ENCODE measurements around the gene SYNE4.
"Not testable (repeated sequence)": the region's sequence is repeated elsewhere in the genome, so short reads cannot be mapped to it uniquely, and the experiment has no call there.

Gene SYNE4

DNA sequence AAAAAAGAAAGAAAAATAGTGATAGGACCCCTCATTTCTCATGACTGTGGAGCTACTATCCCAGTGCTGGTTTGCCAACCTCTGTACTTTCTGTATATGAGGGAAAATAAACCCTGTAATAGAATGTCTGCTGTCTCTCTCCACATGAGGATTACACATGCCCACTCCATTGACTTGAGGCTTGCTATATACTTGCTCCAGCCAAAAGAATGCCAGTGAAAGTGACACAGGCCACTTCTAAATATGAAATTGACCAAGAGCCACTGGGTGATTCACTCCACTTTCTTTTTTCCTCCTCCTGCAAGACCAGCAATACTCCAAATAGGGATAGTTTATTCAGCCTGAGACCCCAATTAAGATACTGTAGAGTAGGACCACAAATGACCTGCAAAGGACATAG lies 39.2 kb upstream of the SYNE4 start:
- DNase-seq (ENCODE audit: extremely low read depth, low read depth): no peak
- no peak for TF ChIP-seq CTCF (IDR thresholded peaks at IDR 0.05; ENCODE audit: low read depth, low read length, missing control alignments)
- no peak overlapping the region for H3K4me3 ChIP-seq (replicated peaks; ENCODE audit: low read depth, low read length)

- H3K4me3 ChIP-seq (replicated peaks; ENCODE audit: low read depth, low read length): no peak overlapping the region
- TF ChIP-seq CTCF (IDR thresholded peaks at IDR 0.05; ENCODE audit: low read depth, low read length, missing control alignments): no peak
- no peak for DNase-seq (ENCODE audit: extremely low read depth, low read depth)
Observed at GRCh38 chr19:36046443-36047050, 37.9 kb upstream of the SYNE4 start.

- TF ChIP-seq CTCF (IDR thresholded peaks at IDR 0.05; ENCODE audit: low read depth, low read length, missing control alignments): no peak
- no peak for DNase-seq (ENCODE audit: extremely low read depth, low read depth)
- H3K4me3 ChIP-seq (replicated peaks; ENCODE audit: low read depth, low read length): no peak overlapping the region
Observed at GRCh38 chr19:36043952-36044351, 35.3 kb upstream of the SYNE4 start.

DNA sequence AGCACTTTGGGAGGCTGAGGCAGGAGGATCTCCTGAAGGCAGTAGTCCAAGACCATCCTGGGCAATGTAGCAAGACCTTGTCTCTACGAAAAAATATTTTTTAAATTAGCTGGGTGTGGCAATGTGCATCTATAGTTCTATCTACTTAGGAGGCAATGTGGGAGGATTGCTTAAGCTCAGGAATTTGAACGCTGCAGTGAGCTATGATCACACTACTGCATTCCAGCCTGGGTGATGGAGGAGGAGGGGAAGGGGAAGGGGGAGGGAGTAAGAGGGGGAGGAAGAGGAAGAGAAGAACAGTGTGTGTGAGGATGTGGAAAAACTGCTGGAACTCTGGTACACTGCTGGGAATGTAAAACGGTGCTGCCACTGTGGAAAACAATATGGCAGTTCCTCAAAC lies 33.2 kb upstream of the SYNE4 start:
- H3K4me3 ChIP-seq (replicated peaks; ENCODE audit: low read depth, low read length): no peak overlapping the region
- TF ChIP-seq CTCF (IDR thresholded peaks at IDR 0.05; ENCODE audit: low read depth, low read length, missing control alignments): no peak
- DNase-seq (ENCODE audit: extremely low read depth, low read depth): peak; percentile 38

GRCh38 chr19:36041092-36041491 lies 32.5 kb upstream of the SYNE4 start:
- not testable (repeated sequence) for DNase-seq (ENCODE audit: extremely low read depth, low read depth); H3K4me3 ChIP-seq (replicated peaks; ENCODE audit: low read depth, low read length)

DNA sequence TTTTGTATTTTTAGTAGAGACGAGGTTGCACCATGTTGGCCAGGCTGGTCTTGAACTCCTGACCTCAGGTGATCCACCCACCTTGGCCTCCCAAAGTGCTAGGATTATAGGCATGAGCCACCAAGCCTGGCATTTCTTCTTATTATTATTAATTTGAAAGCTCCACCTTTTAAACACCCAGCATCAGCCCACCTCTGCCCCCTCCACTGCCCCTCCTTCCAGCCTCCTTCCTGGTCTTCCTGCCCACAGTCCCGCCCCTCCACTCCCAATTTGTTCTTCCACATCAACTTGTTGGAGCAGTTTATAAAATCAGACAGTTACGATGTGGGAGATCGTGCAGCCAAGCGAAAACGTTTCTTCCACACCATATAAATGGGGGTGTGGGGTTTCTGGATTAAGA lies 31.9 kb upstream of the SYNE4 start:
- DNase-seq (ENCODE audit: extremely low read depth, low read depth): no peak
- no peak for TF ChIP-seq CTCF (IDR thresholded peaks at IDR 0.05; ENCODE audit: low read depth, low read length, missing control alignments)
- no peak overlapping the region for H3K4me3 ChIP-seq (replicated peaks; ENCODE audit: low read depth, low read length)

DNA sequence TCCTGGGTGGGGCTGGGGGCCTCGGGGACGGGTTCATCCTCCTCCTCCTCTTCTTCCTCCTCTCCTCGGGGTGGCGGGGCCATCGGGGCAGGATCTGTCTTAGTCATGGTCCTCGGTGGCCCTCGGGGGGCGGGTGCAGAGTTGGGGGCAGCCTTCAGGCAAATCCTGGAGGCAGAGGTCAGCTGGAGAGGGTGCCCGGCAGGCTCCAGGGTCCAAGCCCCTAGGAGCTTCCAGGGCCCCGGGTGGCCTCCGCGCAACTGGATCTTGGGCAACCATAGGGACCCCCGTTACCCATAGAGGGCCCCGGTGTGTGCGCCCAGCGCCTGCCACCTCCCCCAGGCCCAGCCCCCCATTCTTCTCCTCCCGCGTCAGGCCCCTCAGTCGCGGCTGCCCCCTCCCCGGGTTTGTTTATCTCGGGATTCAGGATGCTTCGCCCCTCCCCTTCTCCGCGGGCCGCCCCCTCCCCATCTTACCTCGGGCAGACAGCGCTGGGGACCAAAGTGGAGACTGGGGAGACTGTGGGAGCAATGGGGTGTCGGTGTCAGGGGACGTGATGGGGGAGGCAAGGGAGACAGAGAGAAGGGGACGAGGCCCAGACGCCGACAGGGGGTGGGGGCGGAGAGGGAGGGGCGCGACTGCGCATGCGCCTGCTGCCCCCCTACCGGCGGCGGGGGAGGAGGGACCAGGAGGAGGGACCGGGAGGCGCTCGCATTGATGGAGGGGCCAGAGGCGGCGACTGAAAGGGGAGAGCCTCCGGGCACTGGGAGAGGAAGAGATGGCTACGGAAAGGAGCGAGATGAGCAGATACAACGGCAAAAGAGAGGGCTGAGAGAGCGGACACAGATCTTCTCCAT lies 23.9 kb upstream of the SYNE4 start, which contains the start of gene CLIP3:
TSS of gene CLIP3 (minus strand) at position 623 of the 854 bp plus-strand sequence. CDS start at position 107, 516 bp downstream.
- peak within 1 kb of the TSS; percentile 59 for H3K4me3 ChIP-seq (replicated peaks; ENCODE audit: low read depth, low read length)
- no peak for TF ChIP-seq CTCF (IDR thresholded peaks at IDR 0.05; ENCODE audit: low read depth, low read length, missing control alignments)
- no peak for DNase-seq (ENCODE audit: extremely low read depth, low read depth)
